GM10847 (cell line): ENCODE data around the gene KCNB1.

ENCODE experiments used
- POLR2A ChIP-seq: IDR thresholded peaks from 2 replicates; pipeline ENCODE4 v1.6.1; 2011; ENCODE audit not compliant: insufficient read length; ENCODE audit errors: extremely low read depth

The KCNB1 gene

DNA sequence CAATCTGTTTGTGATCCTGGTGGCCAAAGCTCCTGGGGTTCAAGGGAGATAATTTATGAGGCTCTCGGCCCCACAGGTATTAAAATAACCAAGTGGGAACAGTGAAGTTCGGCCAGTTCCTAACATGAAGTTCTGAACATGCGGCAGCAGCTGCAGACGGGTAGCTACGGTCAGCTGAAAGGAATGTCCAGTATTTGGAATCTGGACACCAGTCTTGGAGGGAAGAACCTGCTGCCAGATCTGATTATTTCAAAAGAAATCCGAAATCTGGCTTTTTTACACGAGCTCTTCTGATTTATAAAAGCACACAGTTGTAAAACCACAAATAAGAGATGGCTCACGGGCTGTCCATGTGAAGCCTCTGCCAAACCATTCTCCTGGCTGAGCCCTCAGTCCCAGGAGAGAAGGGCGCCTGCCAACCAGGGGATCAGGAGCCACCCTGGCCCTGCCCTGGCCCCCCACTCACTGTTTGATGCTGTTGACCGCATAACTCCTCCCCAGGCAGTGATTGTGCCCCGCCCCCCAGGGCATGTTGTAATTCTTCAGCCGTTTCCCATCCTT, 28.2 kb upstream of the KCNB1 start:
- no peak for TF ChIP-seq POLR2A

DNA sequence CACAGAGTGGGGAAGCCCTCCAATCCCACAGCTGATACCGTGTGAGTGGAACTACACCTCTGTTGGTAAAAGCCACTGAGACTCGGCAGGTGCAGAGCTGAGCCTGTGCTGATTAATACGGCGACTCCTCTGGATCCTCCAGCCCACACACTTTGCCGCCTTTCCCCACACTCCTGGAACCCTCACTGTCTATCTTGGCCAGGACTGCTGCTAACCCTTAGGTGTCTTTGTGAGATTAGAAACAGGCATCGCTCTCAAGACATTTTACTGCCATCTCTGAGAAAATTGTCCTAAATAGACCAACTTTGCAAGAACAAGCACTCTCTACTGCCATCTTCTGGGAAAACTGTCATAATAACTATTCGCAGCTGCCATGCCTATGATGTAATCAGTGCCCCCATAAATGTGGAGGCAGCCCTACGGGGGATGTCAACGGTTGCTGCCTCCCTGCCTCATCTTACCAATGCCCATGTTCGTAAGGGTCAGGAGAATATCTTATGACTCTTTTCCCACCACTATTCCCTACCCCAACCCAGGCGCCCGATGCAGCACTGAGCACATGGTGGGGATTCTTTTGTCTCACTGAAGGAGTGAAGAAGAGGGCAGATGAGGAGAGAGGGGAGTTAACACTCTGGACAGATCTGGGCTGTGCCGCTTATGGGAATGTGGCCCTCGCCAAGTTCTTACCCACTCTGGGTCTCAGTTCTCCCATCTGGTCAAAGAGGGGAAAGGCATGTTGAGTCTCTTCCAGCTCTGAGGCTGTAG, 26.1 kb upstream of the KCNB1 start:
- TF ChIP-seq POLR2A, result no peak

DNA sequence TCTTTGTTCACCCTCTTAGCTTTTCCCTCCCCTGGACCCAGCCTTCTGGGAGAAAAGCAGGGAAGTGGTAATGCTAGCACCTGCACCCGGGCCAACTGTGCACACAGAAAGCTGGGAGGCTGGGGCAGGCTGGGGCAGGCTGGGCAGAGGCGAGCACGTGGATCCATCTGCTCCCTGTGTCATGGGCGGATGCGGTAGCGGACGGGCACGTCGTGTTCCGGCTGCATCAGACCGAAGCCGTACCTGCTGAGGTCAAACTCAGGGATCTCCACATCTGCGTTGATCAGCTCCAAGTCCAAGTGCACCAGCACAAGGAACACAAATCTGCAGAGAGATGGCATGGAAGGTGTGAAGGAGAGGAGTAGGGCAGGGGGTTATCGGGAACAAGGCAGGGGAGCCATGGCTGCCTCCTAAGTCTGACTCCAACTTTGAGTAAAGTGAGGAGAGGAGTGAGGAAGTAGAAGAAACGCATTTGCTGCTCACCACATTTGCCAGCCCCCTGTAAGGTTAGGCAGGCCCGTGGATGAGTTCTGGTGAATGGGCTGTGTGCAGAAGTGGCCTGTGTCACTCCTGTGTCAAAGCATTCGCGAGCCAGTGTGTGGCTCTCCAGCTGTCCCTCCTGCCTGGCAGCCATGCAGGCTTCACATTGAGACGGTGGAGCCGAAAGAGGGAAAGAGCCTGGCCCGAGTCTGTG, 25.4 kb upstream of the KCNB1 start:
- no peak for TF ChIP-seq POLR2A

DNA sequence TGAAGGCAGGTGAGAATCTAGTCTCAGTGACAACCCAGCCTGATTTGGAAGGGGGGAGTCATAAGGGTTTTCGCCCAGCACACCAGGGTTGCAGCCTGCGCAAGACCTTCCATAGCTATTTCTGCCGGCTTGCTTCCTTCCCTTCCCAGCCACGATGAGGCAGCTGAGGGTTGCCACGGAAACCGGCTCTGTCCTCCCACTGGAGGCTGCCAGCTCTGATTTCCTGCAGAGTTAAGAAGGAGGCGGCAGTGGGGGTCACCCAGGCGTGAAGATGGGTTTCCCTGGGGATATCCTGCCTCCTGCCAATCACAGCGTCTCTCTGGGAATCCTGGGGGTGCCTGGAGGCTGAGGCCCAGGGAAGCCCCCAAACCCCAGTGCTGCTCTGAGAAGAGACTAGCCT, 23.1 kb upstream of the KCNB1 start:
- TF ChIP-seq POLR2A, result no peak

DNA sequence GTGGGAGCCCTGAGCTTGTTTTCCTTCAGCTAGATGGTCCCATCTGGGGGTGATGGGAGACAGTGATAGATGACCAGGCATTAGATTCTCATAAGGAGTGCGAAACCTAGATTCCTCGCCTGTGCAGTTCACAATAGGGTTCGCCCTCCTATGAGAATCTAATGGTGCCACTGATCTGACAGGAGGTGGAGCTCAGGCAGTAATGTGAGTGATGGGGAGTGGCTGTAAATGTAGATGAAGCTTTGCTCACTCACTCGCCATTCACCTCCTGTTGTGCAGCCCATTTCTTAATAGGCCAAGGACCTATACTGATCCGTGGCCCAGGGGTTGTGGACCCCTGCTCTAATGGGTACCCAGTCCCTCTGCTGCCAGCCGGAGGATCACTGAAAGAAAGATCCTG, 20.7 kb upstream of the KCNB1 start:
- no peak for TF ChIP-seq POLR2A

DNA sequence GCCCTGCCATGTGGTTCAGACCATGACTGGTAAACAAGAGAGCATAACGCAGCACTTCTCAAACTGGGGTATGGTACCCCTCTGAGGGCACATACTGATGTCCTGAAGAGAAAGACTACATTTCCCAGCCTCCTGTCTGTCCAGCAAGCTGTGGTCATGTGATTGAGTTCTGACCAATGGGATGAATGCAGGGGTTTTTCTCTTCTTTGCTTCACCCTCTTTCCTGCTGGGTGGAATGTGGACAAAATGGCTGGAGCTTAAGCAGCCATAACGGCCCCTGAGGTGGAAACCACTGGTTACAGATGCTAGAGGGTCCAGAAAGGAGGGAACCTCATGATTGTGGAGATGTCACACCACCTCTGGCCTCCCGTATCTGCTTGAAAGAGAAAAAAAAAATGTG, 19.4 kb upstream of the KCNB1 start:
- no peak for TF ChIP-seq POLR2A

DNA sequence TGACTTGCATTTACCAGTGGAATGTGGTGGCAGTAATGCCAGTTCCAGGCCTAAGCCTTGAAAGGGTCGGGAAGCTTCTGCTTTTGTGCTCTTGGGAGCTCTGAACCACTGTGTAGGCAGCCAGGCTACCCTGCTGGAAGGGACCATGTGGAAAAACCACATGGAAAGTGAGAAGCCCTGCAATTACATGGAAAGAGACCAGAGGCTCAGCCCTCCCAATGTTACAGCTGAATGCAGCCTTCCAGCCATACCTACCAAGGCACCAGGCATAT, 14.9 kb upstream of the KCNB1 start:
- TF ChIP-seq POLR2A, result no peak

DNA sequence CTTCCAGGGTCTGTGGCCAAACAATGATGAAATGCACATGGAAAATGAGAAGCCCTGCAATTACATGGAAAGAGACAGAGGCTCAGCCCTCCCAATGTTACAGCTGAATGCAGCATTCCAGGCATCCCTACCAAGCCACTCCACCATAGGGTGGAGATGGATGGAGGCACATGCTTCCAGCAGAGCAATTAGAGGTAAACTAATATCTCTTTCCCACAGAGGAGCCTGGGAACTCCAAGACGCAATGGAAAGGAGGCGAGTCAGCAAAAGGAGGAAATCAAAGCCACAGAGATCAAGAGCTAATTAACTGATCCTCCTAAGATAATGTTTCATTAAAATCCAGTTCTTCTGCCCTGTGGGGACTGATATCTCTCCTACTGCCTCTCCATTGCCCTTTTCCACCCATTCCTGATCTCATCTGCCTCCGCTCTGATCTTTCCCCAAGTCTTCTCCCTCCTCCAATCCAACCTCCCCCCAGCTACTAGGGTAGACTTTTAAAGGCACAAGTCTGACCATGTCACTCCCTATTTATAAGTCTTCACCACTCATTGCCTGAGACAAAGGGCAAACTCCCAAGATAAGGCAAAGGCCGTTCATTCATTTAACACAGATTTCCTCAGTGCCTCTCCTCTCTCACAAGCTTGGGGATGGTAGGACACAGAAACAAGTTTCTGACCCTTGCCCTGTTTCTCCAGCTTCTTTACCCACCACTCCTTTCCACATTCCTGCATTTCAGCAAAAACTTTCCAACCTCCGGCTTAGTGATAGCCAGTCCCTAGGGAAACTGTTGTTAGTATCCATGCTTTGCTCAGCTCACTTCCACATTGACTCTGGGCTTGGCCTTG, 14.3 kb upstream of the KCNB1 start:
- TF ChIP-seq POLR2A, result no peak

DNA sequence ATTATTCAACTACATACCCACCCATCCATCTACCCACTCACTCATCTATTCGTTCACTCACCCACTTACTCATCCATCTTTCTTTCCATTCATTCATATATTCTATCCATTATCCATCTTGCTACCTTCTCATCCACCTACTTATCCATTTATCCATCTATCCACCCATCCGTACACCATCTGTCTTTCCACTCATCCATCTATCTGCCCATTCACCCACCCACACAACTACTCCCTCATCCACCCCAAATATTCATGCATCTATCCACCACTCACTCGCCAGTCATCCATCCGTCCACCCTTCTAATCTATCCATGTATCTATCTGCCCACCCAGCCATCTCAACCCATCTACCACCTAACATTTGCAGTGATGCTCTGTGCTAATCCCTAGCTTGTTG, 13.6 kb upstream of the KCNB1 start:
- TF ChIP-seq POLR2A, result no peak

DNA sequence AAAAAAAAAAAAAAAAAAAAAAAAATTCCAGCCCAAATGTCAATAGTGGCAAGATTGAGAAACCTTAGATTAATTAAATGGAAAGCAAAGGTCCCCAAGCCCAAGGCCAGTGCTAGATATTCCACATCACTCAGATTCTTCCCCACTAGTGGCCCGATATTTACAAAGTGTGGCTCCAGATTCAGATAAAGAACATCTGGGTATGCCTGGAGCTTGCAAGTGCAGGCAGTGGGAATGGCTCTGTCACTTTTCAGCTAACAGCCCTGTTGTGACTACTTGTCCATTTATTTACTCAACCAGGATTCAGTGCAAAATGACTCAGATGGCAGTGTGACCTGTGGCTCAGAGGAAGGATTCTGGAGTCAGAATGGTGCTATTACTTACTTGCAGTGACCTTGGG, 8.2 kb upstream of the KCNB1 start:
- no peak for TF ChIP-seq POLR2A

DNA sequence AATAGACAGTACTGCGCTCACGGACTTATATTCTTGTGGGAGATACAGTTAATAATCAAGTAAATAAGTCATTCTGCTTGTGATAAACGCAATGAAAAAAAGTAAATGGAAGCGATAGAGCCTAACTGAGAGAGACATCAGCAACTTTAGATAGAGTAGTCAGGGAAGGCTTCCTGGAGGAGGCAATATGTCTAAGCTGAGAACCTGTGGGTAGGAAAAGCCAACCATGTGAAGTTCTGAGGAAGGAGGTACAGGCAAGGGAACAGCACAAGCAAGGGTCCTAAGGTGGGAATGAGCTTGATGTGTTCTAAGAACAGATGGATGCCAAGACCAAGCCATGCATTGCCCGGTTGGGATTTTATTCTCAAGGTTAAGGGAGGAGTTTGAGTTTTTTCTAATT, 7.2 kb upstream of the KCNB1 start:
- TF ChIP-seq POLR2A, result no peak

DNA sequence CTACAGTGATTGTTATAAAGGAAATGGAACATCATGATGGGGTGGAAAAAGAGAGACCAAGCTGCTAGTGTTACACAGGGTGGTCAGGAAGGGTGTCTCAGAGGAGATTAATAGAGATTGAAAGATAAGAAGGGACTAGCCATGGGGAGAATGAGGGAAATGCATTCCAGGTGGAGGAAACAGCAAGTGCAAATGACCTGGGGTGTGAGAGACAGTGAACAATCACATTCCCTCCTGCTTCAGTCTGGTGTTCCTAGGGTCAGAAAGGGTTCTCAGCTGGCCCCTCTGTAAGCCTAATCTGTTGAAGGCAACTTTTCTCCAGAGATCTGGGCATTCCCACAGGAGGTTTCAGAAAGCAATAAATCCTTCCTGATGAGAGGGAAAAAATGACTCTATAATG, 3.6 kb upstream of the KCNB1 start:
- no peak for TF ChIP-seq POLR2A

DNA sequence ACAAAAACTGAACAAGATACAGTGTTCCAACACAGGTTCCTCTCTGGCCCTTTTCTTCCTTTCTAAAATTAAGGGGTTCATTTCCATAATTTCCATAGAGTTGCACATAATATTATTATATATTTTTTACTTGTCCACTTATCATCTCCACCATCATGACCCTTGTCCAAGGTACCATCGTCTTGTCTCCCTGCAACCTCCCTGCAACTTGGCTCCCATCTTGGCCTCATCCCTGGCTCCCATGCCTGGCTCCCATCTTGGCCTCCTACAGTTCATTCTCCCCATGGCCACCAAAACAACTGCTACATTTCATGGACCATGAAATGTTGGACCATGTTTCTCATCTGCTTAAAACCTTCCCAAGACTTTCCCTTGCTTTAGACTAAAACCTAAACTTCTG, 3.1 kb upstream of the KCNB1 start:
- no peak for TF ChIP-seq POLR2A

DNA sequence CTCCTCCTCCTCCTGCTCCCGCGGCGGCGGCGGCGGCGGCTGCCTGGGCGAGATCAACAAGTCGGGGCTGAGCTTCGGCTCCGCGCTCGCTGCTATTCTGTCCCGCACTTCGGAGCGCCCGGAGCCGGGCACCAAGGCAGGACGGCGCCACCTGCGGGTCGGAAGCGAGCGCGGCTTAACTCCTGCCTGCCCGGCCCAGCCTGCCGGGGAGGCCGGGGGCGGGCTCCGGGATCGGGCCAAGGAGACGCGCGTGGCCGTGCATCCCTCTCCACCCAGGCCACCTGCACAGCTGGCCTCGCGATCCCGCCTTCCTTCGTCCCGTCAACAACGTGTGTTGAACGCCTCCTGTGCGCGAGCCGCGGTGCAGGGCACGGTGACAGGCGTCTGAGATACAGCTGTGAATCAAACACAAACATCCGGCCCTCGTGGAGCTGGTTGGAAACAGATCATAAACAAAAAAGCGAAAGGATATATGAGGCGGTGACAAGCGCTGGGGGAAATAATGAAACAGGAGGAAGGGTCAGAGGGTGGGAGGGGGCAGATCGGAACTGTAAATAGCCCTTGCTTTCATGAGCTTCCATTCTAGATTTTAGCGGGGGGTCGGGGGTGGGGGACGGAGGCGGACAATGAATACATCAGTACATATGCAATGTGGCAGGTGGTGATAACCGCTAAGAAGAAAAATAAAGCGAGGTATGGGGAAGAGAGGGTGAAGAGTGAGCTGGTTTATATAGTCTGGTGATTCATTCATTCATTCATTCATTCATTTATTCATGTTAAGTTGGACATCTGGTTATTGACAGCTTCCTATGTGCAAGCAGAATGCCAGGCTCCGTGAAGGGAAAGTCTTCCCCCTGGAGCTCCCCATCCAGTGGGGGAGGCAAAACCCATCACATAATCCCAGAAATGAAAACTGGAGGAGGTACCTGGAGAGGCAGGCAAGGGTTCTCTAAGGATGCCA, 2.0 kb upstream of the KCNB1 start:
- TF ChIP-seq POLR2A, result no peak

DNA sequence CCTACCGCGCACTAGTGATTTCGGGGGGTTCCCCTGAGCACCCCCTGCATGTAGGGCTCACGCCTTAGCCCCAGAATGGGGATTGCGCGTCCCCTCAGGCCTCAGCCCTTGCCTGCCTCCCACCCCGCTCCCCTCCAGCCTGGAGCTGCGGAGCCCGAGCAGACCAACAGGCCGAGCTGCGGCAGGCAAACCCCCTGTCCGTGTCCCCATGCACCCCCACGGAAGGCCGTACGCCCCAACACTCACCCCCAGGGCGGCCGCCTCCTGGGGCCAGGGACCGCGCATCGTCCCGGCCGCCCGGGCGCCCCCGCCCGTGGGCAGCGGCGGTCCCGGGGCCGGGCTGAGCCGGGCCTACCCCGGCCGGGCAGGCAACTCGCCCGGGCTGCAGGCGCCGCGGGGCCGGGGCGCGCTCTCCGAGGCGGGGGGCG, 1.2 kb upstream of the KCNB1 start:
- no peak for TF ChIP-seq POLR2A

DNA sequence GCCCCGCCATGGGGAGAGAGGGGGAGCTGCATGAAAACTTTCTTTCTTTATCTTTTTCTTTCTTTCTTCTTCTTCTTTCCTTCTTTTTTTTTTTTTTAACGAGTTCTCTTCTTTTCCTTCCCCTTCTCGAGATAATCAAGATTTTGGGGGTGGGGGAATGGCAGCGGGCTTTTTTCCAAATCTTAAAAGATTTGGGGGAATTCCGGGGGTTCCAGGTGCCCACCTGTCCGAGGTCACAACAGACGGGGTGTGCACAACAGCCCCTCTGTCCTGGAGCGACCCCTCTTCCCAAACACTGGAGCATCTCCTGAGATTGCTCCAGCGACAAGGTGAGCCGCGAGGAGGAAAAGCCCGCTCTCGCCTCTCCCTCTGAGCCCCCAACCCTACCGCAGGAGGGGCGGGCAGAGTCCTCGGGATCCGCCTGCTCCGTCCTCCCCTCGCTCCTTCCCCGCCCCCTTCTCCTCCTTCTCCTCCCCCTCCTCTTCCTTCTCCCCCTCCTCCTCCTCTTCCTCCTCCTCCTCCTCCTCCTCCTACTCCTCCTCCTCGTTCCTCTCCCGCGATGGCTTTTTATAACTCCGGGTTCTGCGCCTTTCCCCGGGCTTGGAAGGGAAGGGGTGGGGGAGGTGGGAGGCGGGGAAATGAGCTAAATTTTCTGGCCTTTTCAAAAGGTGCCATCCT, 689 bp upstream of the KCNB1 start:
- no peak for TF ChIP-seq POLR2A
